T-helper 1 cell treated with Interleukin-12 subunit alpha and Interleukin-12 subunit beta and Interleukin-4 antibody, amounts not matched to agents 30 ng/mL and 1 ng/mL, for 36 hours (primary cell): ENCODE data around the gene BTG3. TPM values are rescaled to one million over a fixed set of nuclear protein-coding genes. Genes with fewer than 3 reads are reported as not detected.

Source experiments
- intact Hi-C: fragments of 100-400 bp; cut with micrococcal nuclease; formaldehyde crosslinking; loops from one replicate; pipeline ENCODE4 v1.15.1; 2024
- total RNA-seq: library from RNA; stranded (reverse); gene quantifications from 2 replicates; pipeline ENCODE4 v1.2.3, GENCODE V29; 2022

Gene BTG3
- total RNA-seq, 1 donor from 2014 or later, result 55.6 TPM

- intact Hi-C loops, result no loop called here
Measured at GRCh38 chr21:17590430-17590829, 22.3 kb downstream of the BTG3 start.

DNA sequence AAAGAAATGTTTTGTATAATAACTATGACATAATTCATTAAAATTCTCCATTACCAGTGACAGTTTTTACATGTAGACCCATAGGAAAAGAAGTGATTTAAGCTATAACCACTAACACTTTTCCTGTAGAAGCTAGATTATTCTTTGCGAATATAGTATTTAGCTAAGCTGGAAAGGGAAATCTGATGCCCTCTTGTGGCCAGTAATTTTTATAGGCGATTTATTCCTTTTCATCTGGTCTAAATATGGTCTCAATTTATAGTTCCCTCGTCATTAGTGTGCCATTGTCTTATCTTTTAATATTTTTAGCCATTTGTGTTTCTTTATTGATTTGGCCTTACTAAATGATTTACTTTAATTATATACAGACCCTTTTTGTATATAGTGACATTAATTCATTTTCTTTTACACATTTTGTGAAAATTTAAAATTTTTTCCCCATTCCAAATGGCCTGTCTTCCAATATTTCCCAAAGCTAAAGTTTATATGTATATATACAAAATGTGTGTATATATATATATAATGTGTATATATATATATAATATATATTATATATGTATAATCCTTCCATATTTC lies 26.7 kb downstream of the BTG3 start:
- intact Hi-C loops, result loop anchor here (1.0 to 5.0 kb wide), 3 partner anchors 25 to 199 kb away; partner anchors contain the start of gene CXADR

DNA sequence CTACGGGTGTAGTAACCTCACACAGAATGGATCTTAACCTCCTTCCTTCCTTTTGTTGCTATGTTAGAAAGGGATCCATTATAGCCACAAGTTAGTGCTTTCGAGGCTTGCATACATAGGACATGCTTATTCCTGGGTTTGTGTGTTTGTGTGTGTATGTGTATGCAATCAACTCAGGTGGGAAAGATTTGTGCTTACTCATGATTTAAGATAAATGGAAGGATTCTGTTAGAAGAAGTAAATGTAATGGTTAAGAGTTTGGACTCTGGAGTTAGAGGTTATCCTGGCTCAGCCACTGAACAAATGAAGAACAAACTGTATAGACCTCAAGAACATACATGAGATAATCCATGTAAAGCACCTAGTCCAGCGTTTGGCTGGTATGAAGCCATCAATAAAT lies 28.8 kb downstream of the BTG3 start:
- intact Hi-C loops, result no loop called here

- intact Hi-C loops, result no loop called here
Measured at GRCh38 chr21:17580319-17580718, 32.4 kb downstream of the BTG3 start.

DNA sequence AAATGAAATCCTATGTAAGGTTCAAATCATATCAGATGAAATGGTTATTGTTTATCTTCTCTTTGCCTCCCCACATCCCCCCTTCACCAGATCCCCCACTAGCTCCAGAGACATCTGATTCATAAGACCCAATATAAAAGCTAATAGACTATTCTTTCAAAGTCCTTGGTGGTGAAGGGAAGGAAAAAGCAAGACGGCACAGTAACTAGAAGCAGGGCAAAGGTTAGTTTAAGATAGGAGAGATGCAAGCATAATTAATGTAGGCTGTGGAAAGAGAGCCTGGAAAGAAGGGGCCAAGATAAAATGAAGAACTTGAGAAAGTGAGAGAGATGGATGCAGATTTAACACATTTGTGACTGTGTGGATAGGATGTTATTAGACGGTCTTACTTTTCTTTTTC lies 33.8 kb downstream of the BTG3 start:
- intact Hi-C loops, result no loop called here

- intact Hi-C loops, result no loop called here
Measured at GRCh38 chr21:17578162-17578561, 34.5 kb downstream of the BTG3 start.

DNA sequence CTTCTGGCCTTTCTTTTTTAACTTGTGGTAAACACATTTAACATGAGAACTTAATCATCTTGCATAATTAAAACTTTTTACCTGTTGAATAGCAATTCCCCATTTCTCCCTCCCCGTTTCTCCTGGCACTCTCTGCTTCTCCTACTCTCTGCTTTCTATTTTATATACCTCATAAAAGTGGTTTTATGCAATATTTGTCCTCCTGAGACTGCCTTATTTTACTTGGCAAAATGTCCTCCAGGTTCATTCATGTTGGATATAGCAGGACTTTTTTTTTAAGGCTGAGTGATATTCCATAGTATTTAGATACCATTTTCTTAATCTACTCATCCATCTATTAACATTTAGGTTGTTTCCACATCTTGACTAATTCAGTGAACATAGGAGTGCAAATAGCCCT lies 35.0 kb downstream of the BTG3 start:
- intact Hi-C loops, result no loop called here

DNA sequence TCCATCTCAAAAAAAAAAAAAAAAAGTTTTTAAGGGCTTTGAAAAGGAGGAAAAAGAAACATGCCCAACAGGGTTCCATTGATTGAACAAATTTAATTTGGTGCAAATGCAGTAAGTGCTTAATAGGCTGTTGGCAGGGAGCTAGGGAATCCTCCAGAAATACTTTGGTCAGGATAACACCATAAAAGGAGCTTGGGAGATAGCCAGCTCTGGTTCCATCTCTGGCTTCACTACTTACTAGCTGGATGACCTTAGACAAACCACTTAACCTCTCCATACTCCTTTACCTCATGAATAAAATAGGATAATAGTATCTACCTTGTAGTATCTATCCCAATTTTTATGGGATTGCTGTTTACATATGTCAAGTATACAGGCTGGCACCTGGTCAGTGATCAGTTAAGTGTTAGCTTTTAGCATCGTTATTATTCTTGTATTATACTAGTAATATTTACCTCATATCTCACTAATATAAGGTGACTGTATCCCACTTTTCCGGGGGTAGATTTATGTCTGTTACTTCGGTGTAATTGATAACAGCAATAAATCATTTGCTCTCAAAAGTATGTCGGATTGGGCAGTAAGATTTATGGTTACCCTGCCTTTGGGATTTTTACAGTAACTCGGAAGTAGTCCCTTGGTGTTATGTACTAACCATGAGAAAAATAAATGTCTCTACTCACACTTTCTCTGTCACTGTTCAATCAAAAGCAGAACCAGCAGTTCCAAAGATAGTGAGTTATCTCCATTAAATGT lies 36.4 kb downstream of the BTG3 start:
- intact Hi-C loops, result no loop called here

DNA sequence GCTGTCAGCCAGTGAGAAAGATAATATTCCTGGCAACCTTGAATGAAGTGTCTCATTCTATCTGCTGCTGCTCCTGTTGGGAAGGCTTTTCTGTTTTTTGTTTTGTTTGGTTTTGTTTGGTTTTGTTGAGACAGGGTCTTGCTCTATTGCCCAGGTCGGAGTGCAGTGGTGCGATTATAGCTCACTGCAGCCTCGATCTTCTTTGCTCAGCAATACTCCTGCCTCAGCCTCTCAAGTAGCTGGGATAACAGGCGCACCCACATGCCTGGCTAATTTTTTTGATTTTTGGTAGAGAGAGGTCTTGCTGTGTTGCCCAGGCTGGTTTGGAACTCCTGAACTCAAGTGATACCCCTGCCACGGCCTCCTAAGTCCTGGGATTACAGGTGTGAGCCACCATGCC lies 37.6 kb downstream of the BTG3 start:
- intact Hi-C loops, result no loop called here

GRCh38 chr21:17572431-17572830 lies 40.3 kb downstream of the BTG3 start:
- intact Hi-C loops, result no loop called here

DNA sequence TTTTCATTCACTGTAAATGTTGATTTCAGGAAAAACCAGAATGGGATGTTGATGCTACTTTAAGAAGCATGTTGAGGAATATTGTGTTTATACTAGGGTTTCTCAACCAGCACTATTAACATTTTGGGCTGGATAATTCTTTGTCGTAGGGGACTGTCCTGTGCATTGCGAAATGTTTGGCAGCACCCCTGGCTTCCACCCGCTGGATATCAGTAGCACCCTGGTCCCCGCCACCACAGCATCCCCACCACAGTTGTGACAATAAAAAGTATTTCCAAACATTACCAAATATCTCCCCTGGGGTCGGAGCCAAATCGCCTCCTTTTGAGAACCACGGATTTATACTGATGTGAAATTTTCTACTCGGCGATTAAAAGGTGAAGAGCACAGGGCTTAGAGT lies 41.9 kb downstream of the BTG3 start:
- intact Hi-C loops, result no loop called here

DNA sequence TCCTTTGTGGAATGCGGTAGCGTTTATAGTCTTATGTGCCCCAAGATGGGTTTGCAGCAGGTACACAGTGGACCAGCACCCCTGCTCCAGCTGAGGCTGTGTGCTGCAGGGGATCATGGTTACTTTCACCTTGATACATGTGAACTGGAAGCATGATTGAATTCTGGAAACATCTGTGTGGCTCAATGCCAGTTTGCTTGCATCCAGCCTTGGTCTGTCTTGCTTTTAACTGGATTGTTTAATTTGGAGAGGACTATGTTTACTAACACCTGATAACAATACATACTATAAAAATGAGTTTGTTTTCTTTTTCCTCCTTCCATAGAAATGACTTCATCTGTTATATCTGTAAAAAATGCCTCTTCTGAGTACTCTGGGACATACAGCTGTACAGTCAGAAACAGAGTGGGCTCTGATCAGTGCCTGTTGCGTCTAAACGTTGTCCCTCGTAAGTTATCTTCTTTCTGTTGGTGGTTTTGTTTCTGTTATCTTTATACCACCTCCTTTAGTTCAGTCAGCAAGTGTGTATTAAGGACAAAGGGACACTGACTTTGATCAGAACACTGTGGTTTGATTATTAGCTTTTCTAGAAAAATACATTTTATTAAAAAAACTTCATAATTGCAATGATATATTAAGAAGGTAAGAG lies 52.2 kb downstream of the BTG3 start:
- intact Hi-C loops, result no loop called here

GRCh38 chr21:17554679-17555465 lies 57.8 kb downstream of the BTG3 start:
- intact Hi-C loops, result loop anchor here (1.0 kb wide), 1 partner anchor 168 kb away; no protein-coding TSS in a partner anchor

GRCh38 chr21:17554120-17554519 lies 58.6 kb downstream of the BTG3 start:
- intact Hi-C loops, result loop anchor here (1.0 kb wide), 1 partner anchor 167 kb away; no protein-coding TSS in a partner anchor

- intact Hi-C loops, result no loop called here
Measured at GRCh38 chr21:17552410-17552809, 60.3 kb downstream of the BTG3 start.

GRCh38 chr21:17550671-17551308 lies 61.9 kb downstream of the BTG3 start:
- intact Hi-C loops, result no loop called here

DNA sequence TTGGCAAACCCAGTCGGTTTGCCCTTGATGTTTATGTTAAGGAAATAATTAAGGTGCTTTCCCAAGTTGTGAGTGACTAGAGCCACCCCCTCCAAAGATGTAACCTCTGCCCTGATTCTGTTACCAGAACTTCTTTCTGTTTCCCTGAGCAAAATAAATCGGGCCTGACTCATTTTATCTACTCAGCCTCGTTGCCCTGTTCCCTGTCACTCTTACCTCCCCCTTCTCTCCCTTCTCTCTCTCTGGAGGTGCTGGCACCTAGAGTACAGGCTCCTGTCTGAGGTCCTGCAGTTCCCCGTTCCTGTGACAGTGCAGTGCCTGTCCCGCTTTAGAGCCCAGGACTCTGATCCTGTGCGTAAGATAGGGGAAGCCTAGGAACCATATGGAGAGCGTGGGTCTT lies 64.4 kb downstream of the BTG3 start:
- intact Hi-C loops, result no loop called here

- intact Hi-C loops, result no loop called here
Measured at GRCh38 chr21:17545007-17545406, 67.7 kb downstream of the BTG3 start.
